Right lobe of liver (tissue), 6 donors: ENCODE results near the gene CIZ1. TPM values are rescaled to one million over a fixed set of nuclear protein-coding genes. Genes with fewer than 3 reads are reported as not detected.

Experiments
- ATAC-seq, 4 donors: fragments of 200-7000 bp; cut with Tn5 transposase; one replicate each; pipeline ENCODE4 v1.9.1; 2020; ENCODE audit warnings: mild to moderate bottlenecking in 4 of 4, moderate library complexity in 4 of 4
- DNase-seq, 3 donors: peaks; one replicate each; pipeline ENCODE4 v3.0.0-alpha.2; 2020
- H3K27ac ChIP-seq, 3 donors: fragments of 200-600 bp; one replicate each; pipeline ENCODE4 v1.8.0; 2022
- H3K27me3 ChIP-seq, 2 donors: fragments of 200-600 bp; one replicate each; pipeline ENCODE4 v1.8.0; 2022
- H3K36me3 ChIP-seq, 4 donors: fragments of 200-600 bp; sonication (generic) in 1 of 4; one replicate each; pipeline versions ENCODE4 v1.5.1 to v1.8.0; 2017 to 2022; ENCODE audit warnings: control low read depth in 1 of 4
- H3K4me1 ChIP-seq, 4 donors: fragments of 200-600 bp; sonication (generic) in 1 of 4; one replicate each; pipeline versions ENCODE4 v1.5.1 to v1.8.0; 2017 to 2022; ENCODE audit warnings: control low read depth in 1 of 4
- H3K4me3 ChIP-seq, 3 donors: fragments of 200-600 bp; one replicate each; pipeline ENCODE4 v1.8.0; 2022
- H3K9me3 ChIP-seq, 4 donors: fragments of 200-600 bp; sonication (generic) in 1 of 4; one replicate each; pipeline versions ENCODE4 v1.5.1 to v1.8.0; 2017 to 2022; ENCODE audit warnings: control low read depth in 1 of 4
- POLR2A ChIP-seq: fragments of 450-650 bp; IDR thresholded peaks from one replicate; pipeline ENCODE4 v1.6.1; 2017; ENCODE audit warnings: antibody characterized with exemption, mild to moderate bottlenecking
- WGBS: methylation state at CpG from one replicate; pipeline ENCODE4 v1.1.6; 2018; ENCODE audit warnings: low coverage, low lambda C conversion rate; ENCODE audit not compliant: insufficient coverage; ENCODE audit errors: missing lambda C conversion rate; 5-methylcytosine and 5-hydroxymethylcytosine counted together
- intact Hi-C, 2 donors: fragments of 100-400 bp; cut with DNase I; formaldehyde crosslinking; loops; one replicate each; pipeline versions ENCODE4 v1.11.2 to v1.14.1; 2022
- total RNA-seq, 6 experiments: library from RNA; depleted of rRNA in 2 of 6; stranded (reverse); fragments of >200 nt in 2 of 6; fragmentation: NEBNext Ultra II Directional in 3 of 6; extraction: Animal tissue kit (Norgen Biotek cat#: 25700) in 3 of 6; gene quantifications; one replicate each; pipeline versions ENCODE4 v1.1.0 to v1.2.4, GENCODE V29; 2016 to 2023
- TF ChIP-seq, protein P1 (sequence below), 4 donors: fragments of 200-600 bp in 3 of 4; fragments of 450-650 bp in 1 of 4; IDR thresholded peaks; one replicate each; pipeline versions ENCODE4 v1.5.1 to v1.8.0; 2016 to 2022; ENCODE audit warnings: antibody characterized with exemption in 4 of 4, mild to moderate bottlenecking in 2 of 4
- donor health status: DM: no; HTN: yes; CAD: no.
- donor health status: DM: no; HTN: no; CAD: no.
- donor health status: DM: no; HTN: no; CAD: no.
- donor health status: DM: no; HTN: yes; CAD: no.
- donor health status: DM: no; HTN: yes; CAD: no.

CIZ1 gene
- total RNA-seq, 6 experiments from 2014 or later, result 15.9 to 33.5 (median 24.0) TPM

DNA sequence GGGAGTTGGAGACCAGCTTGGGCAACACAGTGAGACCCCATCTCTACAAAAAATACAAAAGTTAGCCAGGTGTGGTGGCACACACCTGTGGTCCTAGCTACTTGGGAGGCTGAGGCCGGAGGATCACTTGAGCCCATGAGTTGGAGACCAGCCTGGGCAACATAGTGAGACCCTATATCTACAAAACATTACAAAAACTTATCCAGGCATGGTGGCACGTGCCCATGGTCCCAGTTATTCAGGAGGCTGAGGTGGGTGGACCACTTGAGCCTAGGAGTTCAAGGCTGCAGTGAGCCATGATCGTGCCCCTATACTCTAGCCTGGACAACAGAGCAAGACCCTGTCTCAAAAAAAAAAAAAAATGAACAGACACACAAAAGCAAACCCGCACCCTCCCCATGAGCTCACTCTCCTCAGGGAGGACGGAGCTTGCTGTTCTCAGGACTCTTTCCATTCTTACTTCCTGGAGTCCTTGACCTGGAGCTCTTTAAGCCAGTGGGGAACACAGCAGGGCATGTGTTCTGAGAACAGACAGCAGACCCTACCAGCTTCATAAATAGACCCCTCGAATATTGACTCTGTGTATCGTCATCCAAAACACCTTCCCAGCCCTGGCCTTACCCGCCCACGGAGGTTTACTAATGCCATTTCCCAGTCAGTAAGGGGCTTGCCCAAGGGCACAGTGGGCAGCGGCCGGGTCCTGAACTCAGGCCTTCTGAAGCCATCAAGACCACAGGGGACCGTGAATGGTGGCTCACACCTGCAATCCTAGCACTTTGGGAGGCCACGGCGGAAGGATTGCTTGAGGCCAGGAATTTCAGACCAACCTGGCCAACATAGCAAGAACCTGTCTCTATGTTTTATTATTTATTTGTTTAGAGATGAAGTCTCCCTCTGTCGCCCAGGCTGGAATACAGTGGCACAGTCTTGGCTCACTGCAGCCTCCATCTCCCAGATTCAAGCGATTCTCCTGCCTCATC, 75.0 kb downstream of the CIZ1 start:
- H3K27ac ChIP-seq, result peak overlapping the region in 2 of 3 donors; percentile 94 to 96
- no peaks in the 10 kb centered on the region for H3K27me3 ChIP-seq
- no peaks in the 10 kb centered on the region for H3K9me3 ChIP-seq
- DNase-seq (peak in 2 of 3 donors; percentile 51), ATAC-seq (no peak)
- intact Hi-C loops, result no loop called here
- H3K36me3 ChIP-seq, result no peaks in the 10 kb centered on the region
- TF ChIP-seq, protein P1, sequence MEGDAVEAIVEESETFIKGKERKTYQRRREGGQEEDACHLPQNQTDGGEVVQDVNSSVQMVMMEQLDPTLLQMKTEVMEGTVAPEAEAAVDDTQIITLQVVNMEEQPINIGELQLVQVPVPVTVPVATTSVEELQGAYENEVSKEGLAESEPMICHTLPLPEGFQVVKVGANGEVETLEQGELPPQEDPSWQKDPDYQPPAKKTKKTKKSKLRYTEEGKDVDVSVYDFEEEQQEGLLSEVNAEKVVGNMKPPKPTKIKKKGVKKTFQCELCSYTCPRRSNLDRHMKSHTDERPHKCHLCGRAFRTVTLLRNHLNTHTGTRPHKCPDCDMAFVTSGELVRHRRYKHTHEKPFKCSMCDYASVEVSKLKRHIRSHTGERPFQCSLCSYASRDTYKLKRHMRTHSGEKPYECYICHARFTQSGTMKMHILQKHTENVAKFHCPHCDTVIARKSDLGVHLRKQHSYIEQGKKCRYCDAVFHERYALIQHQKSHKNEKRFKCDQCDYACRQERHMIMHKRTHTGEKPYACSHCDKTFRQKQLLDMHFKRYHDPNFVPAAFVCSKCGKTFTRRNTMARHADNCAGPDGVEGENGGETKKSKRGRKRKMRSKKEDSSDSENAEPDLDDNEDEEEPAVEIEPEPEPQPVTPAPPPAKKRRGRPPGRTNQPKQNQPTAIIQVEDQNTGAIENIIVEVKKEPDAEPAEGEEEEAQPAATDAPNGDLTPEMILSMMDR (IDR thresholded peaks at IDR 0.05), result no peak
- TF ChIP-seq POLR2A, result no peak
- H3K4me3 ChIP-seq, result no peak overlapping the region
- WGBS, result 82% methylated on average over 10 of the region's 16 CpGs
- peaks cover 0 to 35% (median 16%) of the 10 kb centered on the region in 4 donors for H3K4me1 ChIP-seq

Other genes with a start within 250 kb of the CIZ1 start
- gene EEIG1, start 210.6 kb downstream of the CIZ1 start, total RNA-seq, result 10 to 100 TPM in 5 of 6 experiments, 1 to 10 TPM in 1; 9.7 to 54.1 (median 23.6) TPM
- gene NAIF1, start 124.3 kb downstream of the CIZ1 start, total RNA-seq, result 1 to 10 TPM; 3.9 to 6.8 (median 5.7) TPM
- 10 to 100 TPM; 21.2 to 81.5 (median 53.3) TPM for gene SLC25A25, start 123.3 kb downstream of the CIZ1 start, total RNA-seq
- 10 to 100 TPM; 27.2 to 67.2 (median 30.5) TPM for gene PTGES2, start 63.8 kb downstream of the CIZ1 start, total RNA-seq
- 10 to 100 TPM in 4 of 6 experiments, 1 to 10 TPM in 2; 2.7 to 81.8 (median 18.1) TPM for gene LCN2, start 42.1 kb downstream of the CIZ1 start, total RNA-seq
- gene BBLN, start 31.3 kb downstream of the CIZ1 start, total RNA-seq, result 100 to 1,000 TPM in 2 of 6 experiments, 10 to 100 TPM in 4; 13.5 to 192 (median 17.7) TPM
- gene DNM1, start 11.8 kb upstream of the CIZ1 start, total RNA-seq, result 1 to 10 TPM in 4 of 6 experiments, under 1 TPM in 2; 0.43 to 3.1 (median 1.8) TPM
- gene GOLGA2, start 84.4 kb upstream of the CIZ1 start, total RNA-seq, result 10 to 100 TPM; 25.0 to 53.0 (median 35.5) TPM
- 10 to 100 TPM; 10.8 to 17.3 (median 14.3) TPM for gene SWI5, start 84.7 kb upstream of the CIZ1 start, total RNA-seq
- 10 to 100 TPM; 16.7 to 35.5 (median 24.5) TPM for gene TRUB2, start 130.9 kb upstream of the CIZ1 start, total RNA-seq
- 10 to 100 TPM; 22.3 to 67.5 (median 30.3) TPM for gene COQ4, start 131.3 kb upstream of the CIZ1 start, total RNA-seq
- 10 to 100 TPM; 15.8 to 97.3 (median 24.1) TPM for gene SLC27A4, start 149.0 kb upstream of the CIZ1 start, total RNA-seq
- 10 to 100 TPM; 16.6 to 25.9 (median 22.2) TPM for gene URM1, start 179.8 kb upstream of the CIZ1 start, total RNA-seq
- 1 to 10 TPM; 1.3 to 3.1 (median 2.2) TPM for gene CERCAM, start 229.3 kb upstream of the CIZ1 start, total RNA-seq